ENCODE data around the gene RAB30.

The RAB30 gene

DNA sequence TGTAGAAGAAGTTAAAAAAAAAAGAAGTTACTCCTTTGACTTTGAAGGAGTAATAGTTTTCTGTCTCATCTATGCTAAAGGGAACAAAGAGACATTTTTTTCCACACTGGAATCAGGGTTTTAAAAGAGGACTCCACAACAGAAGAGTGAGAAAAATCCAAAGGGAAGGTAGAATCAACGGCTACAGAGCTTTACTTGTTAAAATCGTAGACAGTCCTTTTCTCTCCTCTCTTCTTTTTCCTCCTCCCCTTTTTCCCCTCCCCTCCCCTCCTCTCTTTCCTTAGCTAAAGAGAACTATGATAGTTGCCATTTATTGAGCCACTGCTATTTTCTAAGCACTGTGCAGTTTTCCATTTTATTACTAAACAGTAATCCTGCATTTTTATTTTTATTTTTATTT lies 141.0 kb downstream of the RAB30 start:
- no peak overlapping the region for H3K27ac ChIP-seq (ENCODE audit: low read depth, low read length)
- H3K9me3 ChIP-seq (ENCODE audit: low read length) = no peaks in the 10 kb centered on the region
- H3K36me3 ChIP-seq (ENCODE audit: insufficient read depth, low read length) = no peaks in the 10 kb centered on the region
- H3K4me3 ChIP-seq (ENCODE audit: low read depth in 1 of 2, low read length in 2 of 2) = no peak overlapping the region
- no peaks in the 10 kb centered on the region for H3K27me3 ChIP-seq (ENCODE audit: control insufficient read depth in 1 of 2, insufficient read depth in 2 of 2, low read length in 2 of 2)
- no peak overlapping the region for H3K9ac ChIP-seq (ENCODE audit: low read length)
- no peaks in the 10 kb centered on the region for H3K4me1 ChIP-seq (ENCODE audit: insufficient read depth, low read length)

DNA sequence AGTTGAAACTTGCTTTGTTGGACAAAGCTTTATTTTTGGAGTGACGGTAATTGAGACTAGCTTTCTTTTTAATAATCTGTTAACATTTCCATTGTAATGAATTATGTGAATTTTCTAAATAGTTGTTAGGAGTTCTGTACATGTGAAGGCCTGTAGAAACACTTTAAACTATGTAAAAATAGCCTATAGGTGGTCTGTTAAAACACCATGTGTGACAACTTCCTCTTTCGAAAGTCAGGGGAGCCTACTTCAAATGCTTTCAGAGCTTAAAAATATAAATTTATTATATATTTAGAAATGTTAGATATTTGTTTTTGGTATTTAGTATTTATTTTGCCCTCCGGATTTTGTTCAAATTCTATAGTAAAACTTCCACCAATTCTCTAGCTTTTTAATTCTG lies 141.5 kb downstream of the RAB30 start:
- Histone ChIP-seq H3K4me1 (ENCODE audit: insufficient read depth, low read length) (no peaks in the 10 kb centered on the region), H3K9ac (ENCODE audit: low read length) (no peak overlapping the region), H3K36me3 (ENCODE audit: insufficient read depth, low read length) (no peaks in the 10 kb centered on the region), H3K4me3 (ENCODE audit: low read depth in 1 of 2, low read length in 2 of 2) (no peak overlapping the region), H3K27me3 (ENCODE audit: control insufficient read depth in 1 of 2, insufficient read depth in 2 of 2, low read length in 2 of 2) (no peaks in the 10 kb centered on the region), H3K9me3 (ENCODE audit: low read length) (no peaks in the 10 kb centered on the region), H3K27ac (ENCODE audit: low read depth, low read length) (no peak overlapping the region)

DNA sequence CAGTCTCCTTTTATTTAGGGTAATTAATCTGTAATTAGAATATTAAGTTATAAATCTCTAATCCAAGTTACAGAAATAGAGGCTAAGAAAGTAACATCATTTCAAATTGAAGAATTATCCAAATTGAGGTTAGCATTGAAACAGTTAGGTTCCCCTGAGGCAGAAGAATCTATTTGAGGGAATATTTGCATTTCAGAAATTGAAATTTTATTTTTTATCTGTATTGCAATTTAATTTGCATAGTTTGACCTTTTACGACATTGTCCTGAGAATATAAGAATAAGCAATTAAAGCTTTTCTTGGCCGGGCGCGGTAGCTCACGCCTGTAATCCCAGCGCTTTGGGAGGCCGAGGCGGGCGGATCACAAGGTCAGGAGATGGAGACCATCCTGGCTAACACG lies 142.6 kb downstream of the RAB30 start:
- Histone ChIP-seq H3K36me3 (ENCODE audit: insufficient read depth, low read length) (no peaks in the 10 kb centered on the region), H3K9ac (ENCODE audit: low read length) (no peak overlapping the region), H3K9me3 (ENCODE audit: low read length) (no peaks in the 10 kb centered on the region), H3K27me3 (ENCODE audit: control insufficient read depth in 1 of 2, insufficient read depth in 2 of 2, low read length in 2 of 2) (no peaks in the 10 kb centered on the region), H3K27ac (ENCODE audit: low read depth, low read length) (no peak overlapping the region), H3K4me1 (ENCODE audit: insufficient read depth, low read length) (no peaks in the 10 kb centered on the region), H3K4me3 (ENCODE audit: low read depth in 1 of 2, low read length in 2 of 2) (no peak overlapping the region)

DNA sequence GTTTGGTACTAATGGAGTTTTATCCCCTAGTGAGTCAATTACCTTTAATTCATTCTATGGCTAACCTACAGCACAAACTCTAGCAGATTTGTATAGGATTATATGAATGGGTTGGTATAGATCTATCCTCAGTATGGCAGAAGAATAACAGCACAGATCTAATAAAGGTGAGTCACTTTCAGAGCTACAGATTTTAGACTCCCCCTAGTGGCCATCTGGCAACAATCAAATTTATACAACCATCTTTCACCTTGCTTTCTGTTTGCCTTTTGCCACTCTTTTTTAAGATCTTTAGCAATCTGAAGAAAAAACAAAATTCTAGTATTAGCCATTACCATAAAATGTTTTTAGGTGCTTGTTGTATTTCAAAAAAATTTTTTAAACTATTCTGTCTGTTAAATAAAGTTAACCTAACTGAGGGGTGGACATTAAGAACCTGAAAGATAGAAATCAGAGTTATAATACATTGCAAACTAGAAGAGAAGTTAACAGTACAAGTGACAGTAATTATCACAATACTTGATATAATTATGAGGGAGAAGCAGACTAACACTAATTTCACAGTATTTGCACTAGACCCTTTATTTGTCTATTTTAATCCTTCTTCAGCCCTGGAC lies 144.3 kb downstream of the RAB30 start:
- Histone ChIP-seq H3K36me3 (ENCODE audit: insufficient read depth, low read length) (no peaks in the 10 kb centered on the region), H3K4me3 (ENCODE audit: low read depth in 1 of 2, low read length in 2 of 2) (no peak overlapping the region), H3K4me1 (ENCODE audit: insufficient read depth, low read length) (no peaks in the 10 kb centered on the region), H3K9ac (ENCODE audit: low read length) (no peak overlapping the region), H3K27me3 (ENCODE audit: control insufficient read depth in 1 of 2, insufficient read depth in 2 of 2, low read length in 2 of 2) (no peaks in the 10 kb centered on the region), H3K27ac (ENCODE audit: low read depth, low read length) (no peak overlapping the region), H3K9me3 (ENCODE audit: low read length) (no peaks in the 10 kb centered on the region)

DNA sequence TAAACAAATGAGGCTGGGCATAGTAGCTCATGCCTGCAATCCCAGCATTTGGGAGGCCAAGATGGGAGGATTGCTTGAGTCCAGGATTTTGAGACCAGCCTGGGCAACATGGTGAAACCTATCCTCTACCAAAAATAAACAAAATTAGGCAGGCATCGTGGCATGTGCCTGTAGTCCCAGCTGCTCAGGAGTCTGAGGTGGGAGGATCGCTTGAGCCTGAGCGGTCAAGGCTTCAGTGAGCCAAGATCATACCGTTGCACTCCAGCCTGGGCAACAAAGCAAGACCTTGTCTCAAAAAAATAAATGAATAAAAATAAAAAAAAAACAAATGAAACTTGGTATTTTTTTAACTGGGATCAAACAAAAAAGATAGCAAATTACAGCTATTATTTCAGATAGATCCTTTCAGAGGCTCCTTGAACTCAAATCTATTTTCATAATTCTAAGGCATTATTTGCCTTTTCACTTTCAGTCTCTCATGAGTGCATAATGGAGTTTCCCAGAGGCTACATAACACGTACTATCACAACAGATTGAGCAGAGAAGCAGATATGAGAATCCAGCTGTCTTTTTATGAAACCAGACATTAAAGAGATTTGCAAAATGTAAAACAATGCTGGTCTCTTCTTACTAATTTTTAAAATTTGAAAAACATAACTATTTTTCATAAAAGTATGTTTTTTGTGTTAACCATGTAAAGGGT lies 147.0 kb downstream of the RAB30 start:
- no peak overlapping the region for H3K9ac ChIP-seq (ENCODE audit: low read length)
- H3K9me3 ChIP-seq (ENCODE audit: low read length) = no peaks in the 10 kb centered on the region
- no peaks in the 10 kb centered on the region for H3K4me1 ChIP-seq (ENCODE audit: insufficient read depth, low read length)
- H3K27me3 ChIP-seq (ENCODE audit: control insufficient read depth in 1 of 2, insufficient read depth in 2 of 2, low read length in 2 of 2) = no peaks in the 10 kb centered on the region
- H3K4me3 ChIP-seq (ENCODE audit: low read depth in 1 of 2, low read length in 2 of 2) = no peak overlapping the region
- H3K27ac ChIP-seq (ENCODE audit: low read depth, low read length) = no peak overlapping the region
- H3K36me3 ChIP-seq (ENCODE audit: insufficient read depth, low read length) = no peaks in the 10 kb centered on the region
